Tibial artery (tissue), 4 donors: Measurements from ENCODE around the gene SRP68.
"Not testable (repeated sequence)": the region's sequence is repeated elsewhere in the genome, so short reads cannot be mapped to it uniquely, and the experiment has no call there.

Experiments
- DNase-seq, 2 donors: peaks; one replicate each; pipeline ENCODE4 v3.0.0-alpha.2; 2019
- H3K27ac ChIP-seq, 2 donors: fragments of 200-600 bp; sonication (generic) in 1 of 2; 1 replicate in 1 of 2; 2 replicates in 1 of 2; pipeline ENCODE4 v1.5.1; 2018 to 2019; ENCODE audit warnings: mild to moderate bottlenecking in 1 of 2
- H3K27me3 ChIP-seq, 2 donors: fragments of 200-600 bp; sonication (generic) in 1 of 2; one replicate each; pipeline versions ENCODE4 v1.5.1 to v1.6.0; 2016 to 2019
- H3K36me3 ChIP-seq, 3 donors: fragments of 200-600 bp; sonication (generic) in 2 of 3; one replicate each; pipeline ENCODE4 v1.5.1; 2016 to 2019; ENCODE audit warnings: mild to moderate bottlenecking in 2 of 3
- H3K4me1 ChIP-seq, 4 donors: fragments of 200-600 bp; sonication (generic) in 2 of 4; 1 replicate in 3 of 4; 2 replicates in 1 of 4; pipeline ENCODE4 v1.5.1; 2016 to 2019
- H3K4me3 ChIP-seq, 2 donors: fragments of 200-600 bp; sonication (generic) in 1 of 2; 1 replicate in 1 of 2; 2 replicates in 1 of 2; pipeline ENCODE4 v1.5.1; 2018 to 2019; ENCODE audit warnings: mild to moderate bottlenecking in 2 of 2
- H3K9me3 ChIP-seq, 3 donors: fragments of 200-600 bp; sonication (generic) in 1 of 3; one replicate each; pipeline ENCODE4 v1.5.1; 2016 to 2019
- intact Hi-C: fragments of 100-400 bp; cut with DNase I; formaldehyde crosslinking; loops from one replicate; pipeline ENCODE4 v1.15.0; 2023; ENCODE audit warnings: low total_unique reads
- TF ChIP-seq, protein P1 (sequence below), 2 experiments: fragments of 200-600 bp in 1 of 2; fragments of 450-650 bp in 1 of 2; IDR thresholded peaks; one replicate each; pipeline ENCODE4 v1.5.1; 2017 to 2019; ENCODE audit warnings: antibody characterized with exemption in 2 of 2, mild to moderate bottlenecking in 1 of 2, moderate library complexity in 1 of 2

Gene SRP68

DNA sequence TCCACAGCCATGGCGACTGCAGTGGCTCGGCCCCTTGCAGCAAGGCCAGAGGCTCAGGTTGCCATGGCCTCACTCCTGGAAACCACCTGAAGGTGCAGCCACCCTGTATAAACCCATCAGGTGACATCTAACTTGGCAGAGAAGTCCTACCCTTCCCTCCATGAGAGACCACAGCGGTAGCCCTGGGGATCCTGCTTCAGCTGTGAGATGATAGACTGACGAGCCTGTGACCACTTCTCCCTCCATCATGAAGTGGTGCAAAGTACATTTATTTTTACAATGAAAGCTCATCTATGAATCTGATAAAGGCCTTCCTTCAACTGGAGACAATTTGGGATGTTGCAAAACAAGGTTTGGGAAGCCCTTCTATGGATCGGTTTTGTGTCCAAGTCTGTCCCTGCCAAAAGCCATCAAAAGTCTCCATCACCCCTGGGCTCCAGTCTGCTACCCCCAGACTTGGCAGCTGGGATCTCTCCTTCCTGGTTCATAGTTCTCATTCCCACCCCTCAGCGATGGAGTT lies 8.5 kb upstream of the SRP68 start:
- Histone ChIP-seq H3K4me1 (peaks cover 0 to 29% (median 15%) of the 10 kb centered on the region in 4 donors), H3K9me3 (no peaks in the 10 kb centered on the region), H3K4me3 (no peak overlapping the region), H3K27ac (no peak overlapping the region), H3K36me3 (peaks cover 24 to 38% (median 30%) of the 10 kb centered on the region in 3 donors), H3K27me3 (peaks cover 6 to 48% of the 10 kb centered on the region in 2 donors)
- TF ChIP-seq, protein P1, sequence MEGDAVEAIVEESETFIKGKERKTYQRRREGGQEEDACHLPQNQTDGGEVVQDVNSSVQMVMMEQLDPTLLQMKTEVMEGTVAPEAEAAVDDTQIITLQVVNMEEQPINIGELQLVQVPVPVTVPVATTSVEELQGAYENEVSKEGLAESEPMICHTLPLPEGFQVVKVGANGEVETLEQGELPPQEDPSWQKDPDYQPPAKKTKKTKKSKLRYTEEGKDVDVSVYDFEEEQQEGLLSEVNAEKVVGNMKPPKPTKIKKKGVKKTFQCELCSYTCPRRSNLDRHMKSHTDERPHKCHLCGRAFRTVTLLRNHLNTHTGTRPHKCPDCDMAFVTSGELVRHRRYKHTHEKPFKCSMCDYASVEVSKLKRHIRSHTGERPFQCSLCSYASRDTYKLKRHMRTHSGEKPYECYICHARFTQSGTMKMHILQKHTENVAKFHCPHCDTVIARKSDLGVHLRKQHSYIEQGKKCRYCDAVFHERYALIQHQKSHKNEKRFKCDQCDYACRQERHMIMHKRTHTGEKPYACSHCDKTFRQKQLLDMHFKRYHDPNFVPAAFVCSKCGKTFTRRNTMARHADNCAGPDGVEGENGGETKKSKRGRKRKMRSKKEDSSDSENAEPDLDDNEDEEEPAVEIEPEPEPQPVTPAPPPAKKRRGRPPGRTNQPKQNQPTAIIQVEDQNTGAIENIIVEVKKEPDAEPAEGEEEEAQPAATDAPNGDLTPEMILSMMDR (IDR thresholded peaks at IDR 0.05): no peak
- intact Hi-C loops: no loop called here
- DNase-seq: no peak

DNA sequence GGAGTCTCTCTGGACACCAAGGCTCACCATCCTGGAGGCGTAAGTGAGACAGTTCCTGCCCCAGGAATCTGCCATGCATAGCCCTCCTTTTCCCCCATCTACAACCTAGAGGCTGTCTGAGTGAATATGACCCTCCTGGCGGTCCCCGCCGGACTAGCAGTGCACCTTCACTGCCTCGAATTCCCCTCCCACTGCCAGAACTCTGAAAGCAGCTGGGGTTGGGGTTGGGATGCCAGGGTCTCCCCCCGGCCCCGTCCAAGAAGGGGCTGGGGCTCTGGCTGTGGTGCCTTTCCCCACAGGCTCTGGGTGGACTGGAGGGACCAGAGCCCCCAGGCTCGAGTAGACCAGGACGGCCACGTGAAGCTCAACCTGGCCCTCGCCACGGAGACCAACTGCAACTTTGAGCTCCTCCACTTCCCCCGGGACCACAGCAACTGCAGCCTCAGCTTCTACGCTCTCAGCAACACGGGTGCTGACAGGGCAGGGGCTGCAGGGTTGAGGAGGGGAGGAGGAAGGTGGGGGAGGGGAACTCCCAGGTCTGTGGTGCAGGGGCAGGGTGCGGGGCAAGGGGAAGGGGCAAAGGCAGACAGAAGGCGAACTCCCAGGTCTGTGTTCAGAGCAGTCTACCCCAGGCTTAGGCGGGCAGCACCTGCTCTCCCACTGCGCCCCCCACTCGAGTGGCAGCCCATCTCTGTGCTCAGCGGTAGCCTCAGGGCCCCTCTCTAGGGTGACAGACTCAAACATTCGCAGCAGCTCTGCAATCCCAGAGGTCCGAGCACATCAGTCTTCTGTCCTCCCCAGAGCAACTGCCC lies 7.8 kb upstream of the SRP68 start:
- peaks cover 17 to 32% (median 23%) of the 10 kb centered on the region in 3 donors for H3K36me3 ChIP-seq
- no peaks in the 10 kb centered on the region for H3K9me3 ChIP-seq
- peaks cover 0 to 36% (median 20%) of the 10 kb centered on the region in 4 donors for H3K4me1 ChIP-seq
- peaks cover 8 to 55% of the 10 kb centered on the region in 2 donors for H3K27me3 ChIP-seq
- intact Hi-C loops: no loop called here
- TF ChIP-seq, protein P1 (IDR thresholded peaks at IDR 0.05): no peak
- no peak for DNase-seq
- no peak overlapping the region for H3K4me3 ChIP-seq
- no peak overlapping the region for H3K27ac ChIP-seq

DNA sequence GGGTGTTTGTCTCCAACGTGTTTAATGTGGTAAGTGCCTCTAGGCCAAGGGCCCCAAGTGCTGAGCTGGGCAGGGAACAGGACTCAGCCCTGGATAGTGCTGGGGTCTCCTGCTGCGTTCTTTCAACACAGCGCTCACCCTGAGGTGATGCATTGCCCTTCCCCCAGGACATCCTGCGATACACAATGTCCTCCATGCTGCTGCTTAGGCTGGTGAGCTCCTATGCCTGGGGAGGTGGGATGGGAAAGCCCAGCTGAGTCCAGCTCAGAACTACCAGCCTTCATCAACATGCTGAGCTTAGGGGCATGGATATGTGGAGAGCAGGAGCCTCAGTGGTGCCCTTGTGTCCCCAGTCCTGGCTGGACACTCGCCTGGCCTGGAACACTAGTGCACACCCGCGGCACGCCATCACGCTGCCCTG lies 7.2 kb upstream of the SRP68 start:
- Histone ChIP-seq H3K9me3 (no peaks in the 10 kb centered on the region), H3K4me1 (peaks cover 0 to 42% (median 25%) of the 10 kb centered on the region in 4 donors), H3K27ac (no peak overlapping the region), H3K4me3 (no peak overlapping the region), H3K27me3 (peaks cover 12 to 61% of the 10 kb centered on the region in 2 donors), H3K36me3 (peaks cover 11 to 26% (median 17%) of the 10 kb centered on the region in 3 donors)
- intact Hi-C loops: no loop called here
- TF ChIP-seq, protein P1 (IDR thresholded peaks at IDR 0.05): no peak
- no peak for DNase-seq

DNA sequence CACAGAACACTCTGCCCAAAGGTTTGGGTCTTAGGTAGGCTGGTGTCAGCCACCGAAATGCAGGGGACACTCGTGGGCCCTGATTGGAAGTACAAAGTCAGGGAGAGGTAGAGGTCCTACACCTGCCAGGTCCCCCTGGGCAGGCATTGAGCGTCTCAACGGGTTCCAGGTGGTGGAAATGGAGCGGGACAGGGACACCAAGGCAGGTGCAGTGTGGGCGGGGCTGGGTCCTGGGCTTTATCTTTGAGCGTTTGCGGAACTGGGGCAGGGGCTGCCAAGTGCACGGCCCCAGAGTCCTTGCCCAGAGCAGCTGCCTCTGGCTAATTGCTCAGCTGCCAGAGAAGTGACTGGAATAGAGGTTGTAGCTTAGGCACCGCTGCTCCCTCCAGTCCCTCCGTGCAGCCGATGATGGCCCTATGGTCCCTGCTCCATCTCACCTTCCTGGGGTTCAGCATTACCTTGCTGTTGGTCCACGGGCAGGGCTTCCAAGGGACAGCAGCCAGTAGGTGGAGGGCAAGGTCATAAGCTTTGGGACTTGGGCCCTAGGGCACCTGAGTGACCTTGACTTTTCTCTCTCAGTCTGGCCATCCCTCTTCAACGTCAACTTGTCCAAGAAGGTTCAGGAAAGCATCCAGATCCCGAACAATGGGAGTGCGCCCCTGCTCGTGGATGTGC lies 6.7 kb upstream of the SRP68 start, which contains the start of gene ZACN:
TSS of gene ZACN (plus strand) at position 323 of the 675 bp plus-strand sequence. CDS start at position 406, 83 bp downstream.
- TF ChIP-seq, protein P1 (IDR thresholded peaks at IDR 0.05): no peak
- Histone ChIP-seq H3K4me3 (no peak within 1 kb of the TSS), H3K36me3 (peaks cover 6 to 20% (median 13%) of the 10 kb centered on the region in 3 donors), H3K9me3 (no peaks in the 10 kb centered on the region), H3K27ac (no peak within 1 kb of the TSS), H3K27me3 (peaks cover 12 to 66% of the 10 kb centered on the region in 2 donors), H3K4me1 (peaks cover 0 to 48% (median 30%) of the 10 kb centered on the region in 4 donors)
- no peak for DNase-seq
- intact Hi-C loops: no loop called here

DNA sequence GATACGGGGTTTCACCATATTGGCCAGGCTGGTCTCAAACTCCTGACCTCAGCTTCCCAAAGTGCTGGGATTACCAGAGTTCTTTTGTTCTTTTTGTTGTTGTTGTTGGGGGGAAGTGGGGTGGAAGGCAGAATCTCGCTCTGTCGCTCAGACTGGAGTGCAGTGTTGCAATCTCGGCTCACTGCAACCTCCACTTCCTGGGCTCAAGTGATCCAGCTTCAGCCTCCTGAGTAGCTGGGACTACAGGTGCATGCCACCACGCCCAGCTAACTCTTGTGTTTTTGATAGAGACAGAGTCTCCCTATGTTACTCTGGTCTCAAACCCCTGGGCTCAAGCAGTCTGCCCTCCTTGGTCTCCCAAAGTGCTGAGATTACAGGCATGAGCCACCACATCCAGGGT lies 6.1 kb upstream of the SRP68 start:
- peaks cover 12 to 73% of the 10 kb centered on the region in 2 donors for H3K27me3 ChIP-seq
- H3K27ac ChIP-seq, DNase-seq, intact Hi-C loops, H3K9me3 ChIP-seq, H3K4me3 ChIP-seq: not testable (repeated sequence)
- peaks cover 0 to 48% (median 30%) of the 10 kb centered on the region in 4 donors for H3K4me1 ChIP-seq
- peaks cover 0 to 14% (median 6%) of the 10 kb centered on the region in 3 donors for H3K36me3 ChIP-seq
